IMR-90 (cell line): Measurements from ENCODE around the gene DNAH17. TPM values are rescaled to one million over a fixed set of nuclear protein-coding genes. Genes with fewer than 3 reads are reported as not detected.

Source experiments
- ATAC-seq: fragments of 200-7000 bp; cut with Tn5 transposase; 2 replicates; pipeline ENCODE4 v1.9.1; 2020; ENCODE audit warnings: low read depth, mild to moderate bottlenecking, moderate library complexity
- BruUV-seq: library from RNA; stranded (reverse); fragments of 400-500 nt; replicated peaks from 2 replicates; lab custom pipeline; 2021; lab: Mats Ljungman, UMichigan
- CTCF ChIA-PET: fragments of 300-600 bp; formaldehyde crosslinking; extraction: SDS; loops from one replicate; lab custom pipeline; 2021; ENCODE audit warnings: antibody characterized with exemption; lab: Yijun Ruan, JAX
- POLR2A ChIA-PET: fragments of 300-600 bp; sonication (Branson Sonifier 250); formaldehyde crosslinking; loops from one replicate; lab custom pipeline; 2022; ENCODE audit warnings: antibody characterized with exemption; ENCODE audit not compliant: unreplicated experiment; lab: Charles Lee
- DNase-seq: peaks from one replicate; pipeline ENCODE4 v3.0.0; 2013
- H2AFZ ChIP-seq: replicated peaks from 2 replicates; pipeline ENCODE3; 2013; ENCODE audit warnings: low read length, mild to moderate bottlenecking; ENCODE audit not compliant: poor library complexity
- H2AK5ac ChIP-seq: 2 replicates; pipeline ENCODE4 v1.6.1; 2013; ENCODE audit warnings: low read depth, low read length, inconsistent platforms
- H2AK9ac ChIP-seq: replicated peaks from 2 replicates; pipeline ENCODE3; 2013; ENCODE audit warnings: mild to moderate bottlenecking, low read depth, low read length, moderate library complexity; ENCODE audit not compliant: poor library complexity
- H2BK120ac ChIP-seq: 2 replicates; pipeline ENCODE4 v1.6.1; 2013; ENCODE audit warnings: low read depth, low read length, inconsistent platforms
- H2BK15ac ChIP-seq: 3 replicates; pipeline ENCODE4 v1.6.1; 2013; ENCODE audit warnings: low read depth, low read length, inconsistent platforms
- H2BK20ac ChIP-seq: 2 replicates; pipeline ENCODE4 v1.6.1; 2013; ENCODE audit warnings: low read depth, mild to moderate bottlenecking, inconsistent platforms, low read length, moderate library complexity
- H2BK5ac ChIP-seq: 2 replicates; pipeline ENCODE4 v1.6.1; 2013; ENCODE audit warnings: mild to moderate bottlenecking, low read depth, low read length, inconsistent platforms; ENCODE audit not compliant: poor library complexity, severe bottlenecking
- H3K14ac ChIP-seq: replicated peaks from 2 replicates; pipeline ENCODE4 v1.6.1; 2013; ENCODE audit warnings: low read depth, low read length, inconsistent platforms
- H3K18ac ChIP-seq: 2 replicates; pipeline ENCODE4 v1.6.1; 2013; ENCODE audit warnings: low read depth, low read length, control low read depth
- H3K23ac ChIP-seq: 2 replicates; pipeline ENCODE4 v1.6.1; 2013; ENCODE audit warnings: low read depth, low read length, inconsistent platforms
- H3K27ac ChIP-seq: 2 replicates; pipeline ENCODE4 v1.5.1; 2013; ENCODE audit warnings: mild to moderate bottlenecking, control low read depth, low read length; ENCODE audit not compliant: insufficient read depth
- H3K27me3 ChIP-seq: 2 replicates; pipeline ENCODE4 v1.6.1; 2013; ENCODE audit warnings: low read length; ENCODE audit not compliant: control insufficient read depth, insufficient read depth
- H3K36me3 ChIP-seq: 2 replicates; pipeline ENCODE4 v1.6.1; 2013; ENCODE audit warnings: low read length, mixed read lengths; ENCODE audit not compliant: control insufficient read depth, insufficient read depth
- H3K4ac ChIP-seq: 2 replicates; pipeline ENCODE4 v1.6.1; 2013; ENCODE audit warnings: low read depth, low read length, inconsistent platforms
- H3K4me1 ChIP-seq: 2 replicates; pipeline ENCODE4 v1.6.1; 2013; ENCODE audit warnings: low read length, mixed read lengths; ENCODE audit not compliant: control insufficient read depth, insufficient read depth
- H3K4me2 ChIP-seq: 2 replicates; pipeline ENCODE4 v1.6.1; 2013; ENCODE audit warnings: low read depth, mild to moderate bottlenecking, control low read depth, low read length, moderate library complexity
- H3K4me3 ChIP-seq: 2 replicates; pipeline ENCODE4 v1.5.1; 2013; ENCODE audit warnings: low read depth, mild to moderate bottlenecking, control low read depth, low read length, moderate library complexity; ENCODE audit not compliant: insufficient read depth
- H3K56ac ChIP-seq: 2 replicates; pipeline ENCODE4 v1.6.1; 2013; ENCODE audit warnings: low read length, inconsistent platforms; ENCODE audit not compliant: insufficient read depth; ENCODE audit errors: extremely low read depth
- H3K79me1 ChIP-seq, 2 experiments: 2 replicates each; pipeline ENCODE4 v1.6.1; 2013; ENCODE audit warnings: low read length in 2 of 2, inconsistent platforms in 1 of 2, low read depth in 1 of 2
- H3K9ac ChIP-seq: 2 replicates; pipeline ENCODE4 v1.6.1; 2013; ENCODE audit warnings: low read depth, low read length, control low read depth
- H3K9me1 ChIP-seq: 2 replicates; pipeline ENCODE4 v1.6.1; 2013; ENCODE audit warnings: low read length, inconsistent platforms; ENCODE audit not compliant: insufficient read depth
- H3K9me3 ChIP-seq: 2 replicates; pipeline ENCODE4 v1.6.1; 2013; ENCODE audit warnings: low read length; ENCODE audit not compliant: control insufficient read depth, insufficient read depth
- H4K20me1 ChIP-seq: 2 replicates; pipeline ENCODE4 v1.6.1; 2013; ENCODE audit warnings: low read length, inconsistent platforms; ENCODE audit not compliant: insufficient read depth
- H4K5ac ChIP-seq: 2 replicates; pipeline ENCODE4 v1.6.1; 2013; ENCODE audit warnings: mild to moderate bottlenecking, low read depth, low read length, control low read depth
- H4K8ac ChIP-seq, 2 experiments: 2 replicates each; pipeline ENCODE4 v1.6.1; 2013; ENCODE audit warnings: low read depth in 2 of 2, low read length in 2 of 2, control low read depth in 1 of 2, inconsistent platforms in 1 of 2
- H4K91ac ChIP-seq: 2 replicates; pipeline ENCODE4 v1.6.1; 2013; ENCODE audit warnings: low read depth, low read length, inconsistent platforms; ENCODE audit not compliant: insufficient read depth
- BHLHE40 ChIP-seq: fragments of 150-350 bp; IDR thresholded peaks from 2 replicates; pipeline ENCODE4 v1.6.1; 2016; ENCODE audit warnings: mild to moderate bottlenecking, low read depth, low read length
- CEBPB ChIP-seq: IDR thresholded peaks from 2 replicates; pipeline ENCODE4 v1.6.1; 2012; ENCODE audit warnings: low read depth, low read length, improper control_type of control experiment
- CHD1 ChIP-seq: IDR thresholded peaks from 2 replicates; pipeline ENCODE4 v1.6.1; 2012; ENCODE audit warnings: low read depth, low read length, improper control_type of control experiment
- CTCF ChIP-seq: conservative IDR thresholded peaks from 2 replicates; pipeline ENCODE4 v1.5.1; 2012; ENCODE audit warnings: mild to moderate bottlenecking, low read depth, low read length, improper control_type of control experiment
- MAZ ChIP-seq: IDR thresholded peaks from 2 replicates; pipeline ENCODE4 v1.6.1; 2012; ENCODE audit warnings: low read depth, mild to moderate bottlenecking, low read length, improper control_type of control experiment, moderate library complexity, borderline replicate concordance
- MXI1 ChIP-seq: IDR thresholded peaks from 2 replicates; pipeline ENCODE4 v1.6.1; 2012; ENCODE audit warnings: low read depth, mild to moderate bottlenecking, low read length, moderate library complexity, borderline replicate concordance
- NFE2L2 ChIP-seq: fragments of 150-350 bp; IDR thresholded peaks from 2 replicates; pipeline ENCODE4 v1.6.1; 2016; ENCODE audit warnings: low read depth, mild to moderate bottlenecking, low read length
- POLR2A ChIP-seq: IDR thresholded peaks from 2 replicates; pipeline ENCODE4 v1.6.1; 2012; ENCODE audit warnings: mild to moderate bottlenecking, low read depth, low read length
- RAD21 ChIP-seq: IDR thresholded peaks from 2 replicates; pipeline ENCODE4 v1.6.1; 2012; ENCODE audit warnings: low read length, improper control_type of control experiment
- RCOR1 ChIP-seq: IDR thresholded peaks from 2 replicates; pipeline ENCODE4 v1.6.1; 2012; ENCODE audit warnings: mild to moderate bottlenecking, low read length, improper control_type of control experiment; ENCODE audit not compliant: insufficient replicate concordance
- USF2 ChIP-seq: fragments of 150-350 bp; IDR thresholded peaks from 2 replicates; pipeline ENCODE4 v1.6.1; 2017; ENCODE audit warnings: mild to moderate bottlenecking, antibody characterized with exemption, low read length, low read depth
- WGBS, 2 experiments: methylation state at CpG; one replicate each; pipeline versions ENCODE4 v1.1.5 to v1.1.7; 2013; ENCODE audit warnings: missing lambda C conversion rate in 2 of 2; ENCODE audit not compliant: insufficient read length in 1 of 2; ENCODE audit errors: extremely low coverage in 2 of 2; 5-methylcytosine and 5-hydroxymethylcytosine counted together
- dilution Hi-C: fragments of 300-500 bp; cut with HindIII; formaldehyde crosslinking; loops from one replicate; pipeline ENCODE4 v1.14.3; 2018; ENCODE audit warnings: low sequenced_read_pairs; ENCODE audit not compliant: unreplicated experiment
- in situ Hi-C: fragments of 300-500 bp; cut with MboI; formaldehyde crosslinking; loops from 3 replicates; pipeline ENCODE4 v1.14.3; 2019; ENCODE audit warnings: low sequenced_read_pairs, inconsistent platforms, mixed read lengths
- intact Hi-C: fragments of 100-400 bp; cut with micrococcal nuclease; formaldehyde crosslinking; loops from 2 replicates; pipeline ENCODE4 v1.10.0; 2022
- polyA plus RNA-seq, 3 experiments: library from polyadenylated mRNA; depleted of rRNA; stranded (reverse); fragments of >200 nt; gene quantifications; 2 replicates each; pipeline ENCODE4 v1.2.3, GENCODE V29; 2012; ENCODE audit warnings: low replicate concordance in 1 of 3
- total RNA-seq: library from RNA; depleted of rRNA; stranded (reverse); fragments of >200 nt; gene quantifications from 2 replicates; pipeline ENCODE4 v1.2.3, GENCODE V29; 2012
- TF ChIP-seq, protein P1 (sequence below): fragments of 150-350 bp; IDR thresholded peaks from 2 replicates; pipeline ENCODE4 v1.6.1; 2016; ENCODE audit warnings: low read depth, mild to moderate bottlenecking, low read length, moderate library complexity, borderline replicate concordance

Gene DNAH17
- total and polyA plus RNA-seq, 2 of the 4 experiments (the other 2 are of a cell fraction), result not detected

GRCh38 chr17:78494696-78495330 lies 82.4 kb downstream of the DNAH17 start:
- no peak overlapping the region for H2AK5ac ChIP-seq
- no TSS peak for BruUV-seq
- H2BK15ac ChIP-seq, result no peak overlapping the region
- H3K9ac ChIP-seq, result no peak overlapping the region
- H3K9me3 ChIP-seq, result no peaks in the 10 kb centered on the region
- ChIA-PET CTCF (interaction anchor here (1.2 kb wide), 1 partner anchor 214 kb away, joined by 4 read pairs; no protein-coding TSS in a partner anchor), POLR2A (no interaction called here)
- in situ Hi-C loops, result loop anchor here (5.0 to 25.0 kb wide), 2 partner anchors 212 to 467 kb away; no protein-coding TSS in a partner anchor
- no peak for DNase-seq
- H3K18ac ChIP-seq, result no peak overlapping the region
- H3K4ac ChIP-seq, result no peak overlapping the region
- no peaks in the 10 kb centered on the region for H3K4me1 ChIP-seq
- no peak overlapping the region for H4K5ac ChIP-seq
- H3K4me2 ChIP-seq, result no peak overlapping the region
- 88% methylated on average over 13 of the region's 22 CpGs; no CpG with 5 or more reads in 1 of the 2 experiments for WGBS, 2 experiments
- H3K27me3 ChIP-seq, result peaks cover 12% of the 10 kb centered on the region; the same call in 1 of the 2 replicates
- H3K9me1 ChIP-seq, result no peaks in the 10 kb centered on the region
- no peak overlapping the region for H2BK5ac ChIP-seq
- H3K14ac ChIP-seq, result no peak overlapping the region
- H2BK20ac ChIP-seq, result no peak overlapping the region
- no peaks in the 10 kb centered on the region for H3K79me1 ChIP-seq
- dilution Hi-C loops, result no loop called here
- H3K27ac ChIP-seq, result no peak overlapping the region
- no peak overlapping the region for H2AFZ ChIP-seq
- ATAC-seq, result no peak
- H3K56ac ChIP-seq, result no peak overlapping the region
- no peak overlapping the region for H4K8ac ChIP-seq
- H4K91ac ChIP-seq, result no peak overlapping the region
- TF ChIP-seq RAD21, result no peak
- TF ChIP-seq USF2, result no peak
- TF ChIP-seq NFE2L2, result no peak
- TF ChIP-seq MXI1, result no peak
- TF ChIP-seq CEBPB, result no peak
- no peak for TF ChIP-seq RCOR1
- no peak for TF ChIP-seq MAZ
- TF ChIP-seq, protein P1, sequence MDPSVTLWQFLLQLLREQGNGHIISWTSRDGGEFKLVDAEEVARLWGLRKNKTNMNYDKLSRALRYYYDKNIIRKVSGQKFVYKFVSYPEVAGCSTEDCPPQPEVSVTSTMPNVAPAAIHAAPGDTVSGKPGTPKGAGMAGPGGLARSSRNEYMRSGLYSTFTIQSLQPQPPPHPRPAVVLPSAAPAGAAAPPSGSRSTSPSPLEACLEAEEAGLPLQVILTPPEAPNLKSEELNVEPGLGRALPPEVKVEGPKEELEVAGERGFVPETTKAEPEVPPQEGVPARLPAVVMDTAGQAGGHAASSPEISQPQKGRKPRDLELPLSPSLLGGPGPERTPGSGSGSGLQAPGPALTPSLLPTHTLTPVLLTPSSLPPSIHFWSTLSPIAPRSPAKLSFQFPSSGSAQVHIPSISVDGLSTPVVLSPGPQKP, result no peak
- TF ChIP-seq CTCF, result no peak
- TF ChIP-seq POLR2A, result no peak
- no peak for TF ChIP-seq BHLHE40
- no peak for TF ChIP-seq CHD1
- H3K36me3 ChIP-seq, result no peaks in the 10 kb centered on the region
- H2AK9ac ChIP-seq, result no peak overlapping the region
- H3K4me3 ChIP-seq, result no peak overlapping the region
- intact Hi-C loops, result loop anchor here (10.0 kb wide), 1 partner anchor 330 kb away; no protein-coding TSS in a partner anchor
- no peak overlapping the region for H3K23ac ChIP-seq
- H2BK120ac ChIP-seq, result no peak overlapping the region
- no peaks in the 10 kb centered on the region for H4K20me1 ChIP-seq
